Subcutaneous adipose tissue (tissue), 4 donors: ENCODE data around the gene OR51B2. TPM values are rescaled to one million over a fixed set of nuclear protein-coding genes. Genes with fewer than 3 reads are reported as not detected.

ENCODE experiments used
- CTCF ChIP-seq: fragments of 450-650 bp; IDR thresholded peaks from one replicate; pipeline ENCODE4 v1.5.1; 2016; ENCODE audit warnings: low read depth, mild to moderate bottlenecking, control low read depth, antibody characterized with exemption, moderate library complexity
- total RNA-seq, 4 donors: library from RNA; depleted of rRNA; stranded (reverse); fragments of >200 nt; gene quantifications; one replicate each; pipeline ENCODE4 v1.1.0, GENCODE V29; 2016

The OR51B2 gene
- total RNA-seq, 4 donors from 2014 or later = not detected

DNA sequence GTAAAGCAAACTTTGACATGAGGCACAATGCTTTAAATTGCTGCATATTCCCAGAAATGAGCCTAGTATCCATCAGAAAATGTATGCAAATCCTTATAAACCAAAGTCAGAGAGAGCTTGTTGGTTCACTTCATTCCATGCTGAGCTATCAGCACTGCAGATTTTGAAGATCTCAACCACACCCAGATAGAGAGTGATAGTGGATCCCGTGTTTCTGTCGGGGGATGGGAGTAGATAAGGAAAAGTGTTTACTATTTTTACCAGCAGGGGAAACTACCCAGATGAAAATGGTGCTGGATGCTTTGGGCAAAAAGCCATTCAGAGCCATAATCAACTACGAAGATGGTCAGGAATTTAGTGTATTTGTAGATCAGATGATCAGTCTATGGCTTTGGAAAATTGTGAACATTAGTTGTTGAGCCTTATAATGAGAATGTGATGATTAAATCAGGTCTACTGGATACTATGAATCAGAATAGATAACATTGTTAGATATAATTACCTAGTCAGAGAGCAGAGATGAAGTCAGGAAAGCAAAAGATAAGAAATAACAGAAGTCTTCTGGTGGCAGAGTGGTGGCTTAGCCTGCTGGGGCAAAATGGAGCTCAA lies 38.0 kb upstream of the OR51B2 start:
- no peak for TF ChIP-seq CTCF

GRCh38 chr11:5351208-5351607 lies 27.1 kb upstream of the OR51B2 start, which contains the start of gene OR51B6:
Gene OR51B6 (plus strand): TSS chr11:5351508. CDS start chr11:5351508, 0 bp downstream.
- no peak for TF ChIP-seq CTCF

- TF ChIP-seq CTCF = no peak
Observed at GRCh38 chr11:5349550-5349949, 25.5 kb upstream of the OR51B2 start.

DNA sequence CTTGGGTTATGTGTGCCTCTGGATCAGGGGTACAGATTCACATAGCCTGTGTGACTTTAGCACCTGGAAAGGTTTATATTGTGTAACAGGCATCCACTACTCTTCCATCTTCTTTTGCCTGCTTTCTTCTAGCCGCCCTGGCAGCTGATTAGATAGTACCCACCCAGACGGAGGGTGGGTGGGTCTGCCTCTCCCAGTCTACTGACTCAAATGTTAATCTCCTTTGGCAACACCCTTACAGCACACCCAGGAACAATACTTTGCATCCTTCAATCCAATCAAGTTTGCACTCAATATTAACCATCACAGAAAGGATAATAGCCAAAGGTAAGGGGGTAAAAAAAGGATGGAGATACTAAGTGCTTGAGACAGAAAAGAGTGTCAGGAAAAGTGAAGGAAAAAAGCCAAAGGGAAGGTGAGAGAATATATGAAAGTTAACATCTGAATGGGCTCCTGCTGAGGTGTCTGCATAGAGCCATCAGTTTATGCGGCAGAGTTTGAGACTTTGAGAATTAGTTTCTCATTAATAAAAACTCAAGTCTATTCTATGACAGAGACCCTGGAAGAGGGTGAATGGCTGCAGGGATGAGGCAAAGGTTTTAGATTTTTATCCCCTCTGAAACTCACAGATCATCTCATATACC lies 24.6 kb upstream of the OR51B2 start:
- no peak for TF ChIP-seq CTCF

DNA sequence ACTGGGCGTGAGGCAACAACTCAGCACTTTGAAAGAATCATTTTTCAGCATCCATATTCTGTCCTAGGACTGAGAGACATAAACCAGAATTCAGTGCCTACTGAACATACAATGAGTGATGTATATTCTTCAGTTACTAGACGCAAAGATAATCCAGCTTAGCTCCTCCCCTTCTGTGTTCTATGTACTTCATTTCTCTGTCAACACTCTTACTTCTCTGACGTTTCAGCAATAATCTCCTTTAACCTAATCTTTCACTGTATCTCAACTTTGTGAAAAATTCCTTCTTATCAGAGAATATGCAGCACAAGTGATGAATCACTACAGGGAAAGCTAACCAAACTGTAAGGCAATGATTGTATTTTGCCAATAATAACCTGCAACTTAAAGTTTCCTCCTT lies 21.7 kb upstream of the OR51B2 start:
- no peak for TF ChIP-seq CTCF

DNA sequence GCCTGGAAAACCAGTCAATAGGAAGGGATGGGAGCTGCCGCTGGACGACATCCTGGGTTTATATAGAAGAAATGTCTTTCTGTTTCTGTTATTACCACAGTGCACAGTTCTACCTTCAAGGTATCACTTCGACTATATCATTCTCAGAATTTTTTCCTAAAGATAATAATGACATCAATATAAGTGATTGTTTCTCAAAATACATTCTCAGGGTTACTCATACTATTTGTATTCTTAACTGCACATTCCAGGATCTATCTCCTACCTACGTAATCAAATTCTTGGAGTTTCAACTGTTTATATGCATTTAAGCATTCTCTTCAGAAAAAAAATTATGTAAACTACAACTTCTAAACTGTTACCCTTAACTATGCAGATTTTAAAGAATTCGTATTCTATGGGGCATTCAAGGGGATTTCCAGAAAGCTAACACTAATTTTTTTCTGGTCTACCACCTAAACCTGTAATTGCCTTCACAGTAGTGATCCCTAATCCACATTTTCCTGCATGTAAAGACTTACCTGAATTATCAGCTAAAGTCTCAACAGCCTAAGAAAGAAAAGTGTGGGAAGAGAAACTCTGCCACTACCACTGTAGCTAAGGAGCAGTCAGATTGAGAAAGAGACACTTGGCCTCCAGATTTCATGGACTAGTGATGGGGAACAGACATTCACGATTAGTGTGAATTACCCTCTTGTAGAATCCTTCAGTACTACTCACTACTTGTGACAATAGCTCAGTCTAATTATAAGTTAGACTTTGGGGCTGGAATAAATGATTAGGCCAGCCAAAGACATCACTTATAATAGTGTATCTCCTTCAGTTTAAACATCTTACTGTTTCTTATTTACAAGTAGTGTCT lies 19.6 kb upstream of the OR51B2 start, which contains the start of gene OR51B5:
OR51B5 (minus strand) TSS at position 51 of the 862 bp plus-strand sequence; CDS start at position 51, 0 bp downstream.
- no peak for TF ChIP-seq CTCF
